Sigmoid colon (tissue), 4 donors: ENCODE data around the gene RPP30.

ENCODE experiments used
- CTCF ChIP-seq, 4 experiments: fragments of 450-650 bp in 3 of 4; fragments of 200-600 bp in 1 of 4; IDR thresholded peaks; one replicate each; pipeline ENCODE4 v1.5.1; 2016 to 2019; ENCODE audit warnings: antibody characterized with exemption in 4 of 4, mild to moderate bottlenecking in 3 of 4, moderate library complexity in 2 of 4
- POLR2A ChIP-seq, 2 donors: fragments of 450-650 bp; IDR thresholded peaks; one replicate each; pipeline ENCODE4 v1.6.1; 2016; ENCODE audit warnings: antibody characterized with exemption in 2 of 2, mild to moderate bottlenecking in 2 of 2, moderate library complexity in 2 of 2
- POLR2AphosphoS5 ChIP-seq, 4 donors: sonication (generic); formaldehyde crosslinking; IDR thresholded peaks; one replicate each; pipeline ENCODE4 v1.6.1; 2017; ENCODE audit warnings: antibody characterized with exemption in 4 of 4

DNA sequence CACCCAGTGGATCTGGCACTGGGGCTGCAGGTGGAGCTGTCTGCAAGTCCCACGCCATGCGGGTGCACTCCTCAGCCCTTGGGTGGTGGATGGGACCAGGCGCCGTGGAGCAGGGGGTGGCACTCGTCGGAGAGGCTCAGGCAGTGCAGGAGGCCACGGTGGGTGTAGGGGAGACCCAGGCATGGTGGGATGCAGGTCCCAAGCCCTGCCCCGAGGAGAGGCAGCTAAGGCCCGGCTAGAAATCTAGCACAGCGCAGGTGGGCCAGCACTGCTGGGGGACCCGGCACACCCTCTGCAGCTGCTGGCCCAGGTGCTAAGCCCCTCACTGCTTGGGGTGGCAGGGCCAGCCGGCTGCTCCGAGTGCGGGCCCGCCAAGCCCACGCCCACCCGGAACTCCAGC is 39.7 kb upstream of the RPP30 start:
- no peak for TF ChIP-seq CTCF (IDR thresholded peaks at IDR 0.05)
- TF ChIP-seq POLR2A (IDR thresholded peaks at IDR 0.05), result no peak
- TF ChIP-seq POLR2AphosphoS5 (IDR thresholded peaks at IDR 0.05), result no peak
